ENCODE data around the gene YIPF3. TPM values are rescaled to one million over a fixed set of nuclear protein-coding genes. Genes with fewer than 3 reads are reported as not detected.

The YIPF3 gene
- total RNA-seq = 120 and 141 TPM in 2 replicates

DNA sequence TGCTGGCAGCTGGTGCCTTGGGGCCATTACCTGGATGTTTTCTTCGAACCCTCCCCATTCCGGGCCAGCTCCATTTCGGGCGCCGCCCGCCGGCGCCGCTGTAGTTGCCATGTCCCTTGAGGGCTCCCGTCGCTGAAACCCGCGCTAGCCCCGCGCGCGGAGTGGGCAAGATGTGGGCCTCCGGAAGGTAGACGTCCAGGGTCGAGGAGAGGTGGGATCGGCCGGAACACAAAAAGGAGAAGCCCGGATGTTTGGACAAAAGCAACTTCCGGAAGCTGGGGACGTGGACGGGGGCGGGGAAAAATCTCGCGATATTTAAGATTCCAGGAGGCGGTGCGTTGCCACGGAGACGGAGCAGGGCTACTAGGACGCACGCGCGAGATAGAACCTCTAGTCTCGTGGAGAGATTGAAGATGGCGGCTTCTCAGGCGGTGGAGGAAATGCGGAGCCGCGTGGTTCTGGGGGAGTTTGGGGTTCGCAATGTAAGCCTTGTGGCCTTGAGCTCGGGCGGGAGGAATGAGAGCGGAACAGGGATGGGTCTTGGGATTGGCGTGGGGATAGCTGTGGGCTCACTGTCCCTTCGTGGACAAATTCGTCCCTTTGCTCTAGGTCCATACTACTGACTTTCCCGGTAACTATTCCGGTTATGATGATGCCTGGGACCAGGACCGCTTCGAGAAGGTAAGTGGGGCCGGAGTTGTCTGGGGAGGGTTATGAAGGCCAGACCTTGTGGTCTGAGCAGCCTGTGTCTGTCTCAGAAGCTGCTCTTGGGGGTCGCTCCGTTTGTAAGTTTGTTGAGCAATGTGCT, at the start of gene YIPF3, which contains the start of gene POLR1C:
Gene YIPF3 (minus strand): TSS at position 230 of the 808 bp plus-strand sequence. CDS start 119 bp downstream, at position 111.
Gene POLR1C (plus strand): TSS at position 393 of the 808 bp plus-strand sequence. CDS start 21 bp downstream, at position 414.

DNA sequence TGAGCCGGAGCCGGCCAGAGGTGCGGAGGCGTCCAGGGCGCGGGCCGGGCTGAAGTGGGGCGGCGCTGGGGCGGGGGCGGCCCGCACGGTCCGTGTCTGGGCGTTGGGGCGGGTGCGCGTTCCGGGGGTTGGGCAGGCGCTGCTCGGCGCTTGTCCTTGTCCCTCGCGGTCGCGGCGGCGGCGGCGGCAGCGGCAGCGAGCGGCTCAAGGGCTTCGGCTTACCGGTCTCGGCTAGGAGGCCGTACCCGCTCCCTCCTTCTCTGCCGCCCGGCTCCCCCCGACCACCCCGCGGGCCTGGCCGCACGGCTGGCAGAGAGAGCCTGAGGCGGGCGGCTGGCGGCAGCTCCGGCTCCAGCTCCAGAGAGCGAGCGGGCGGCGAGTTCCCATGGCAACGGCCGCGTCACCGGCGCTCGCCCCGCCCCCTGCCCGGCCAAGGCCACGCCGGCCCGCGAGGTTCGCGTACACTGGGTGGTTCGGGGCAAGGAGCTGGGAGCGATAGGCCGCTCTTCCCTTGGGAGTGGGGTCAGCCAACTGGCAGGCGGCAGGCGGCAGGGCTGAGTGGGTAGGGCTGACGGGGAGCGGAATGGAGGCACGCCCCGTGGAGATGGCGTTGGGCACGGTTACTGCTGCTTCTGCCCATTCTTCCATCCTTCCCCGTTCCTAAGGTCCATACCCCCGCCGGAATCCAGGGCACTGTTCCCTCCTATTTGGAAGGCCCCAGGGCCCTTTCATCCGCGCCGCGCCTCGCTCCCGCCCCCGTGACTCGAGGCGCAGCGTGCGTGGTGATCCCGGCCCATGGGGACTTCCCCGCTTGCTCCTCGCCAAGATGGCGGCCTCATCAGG, 6.5 kb downstream of the YIPF3 start, which contains the start of gene LRRC73:
Gene LRRC73 (minus strand): TSS at position 363 of the 843 bp plus-strand sequence. CDS start 561 bp downstream, outside the sequence.

DNA sequence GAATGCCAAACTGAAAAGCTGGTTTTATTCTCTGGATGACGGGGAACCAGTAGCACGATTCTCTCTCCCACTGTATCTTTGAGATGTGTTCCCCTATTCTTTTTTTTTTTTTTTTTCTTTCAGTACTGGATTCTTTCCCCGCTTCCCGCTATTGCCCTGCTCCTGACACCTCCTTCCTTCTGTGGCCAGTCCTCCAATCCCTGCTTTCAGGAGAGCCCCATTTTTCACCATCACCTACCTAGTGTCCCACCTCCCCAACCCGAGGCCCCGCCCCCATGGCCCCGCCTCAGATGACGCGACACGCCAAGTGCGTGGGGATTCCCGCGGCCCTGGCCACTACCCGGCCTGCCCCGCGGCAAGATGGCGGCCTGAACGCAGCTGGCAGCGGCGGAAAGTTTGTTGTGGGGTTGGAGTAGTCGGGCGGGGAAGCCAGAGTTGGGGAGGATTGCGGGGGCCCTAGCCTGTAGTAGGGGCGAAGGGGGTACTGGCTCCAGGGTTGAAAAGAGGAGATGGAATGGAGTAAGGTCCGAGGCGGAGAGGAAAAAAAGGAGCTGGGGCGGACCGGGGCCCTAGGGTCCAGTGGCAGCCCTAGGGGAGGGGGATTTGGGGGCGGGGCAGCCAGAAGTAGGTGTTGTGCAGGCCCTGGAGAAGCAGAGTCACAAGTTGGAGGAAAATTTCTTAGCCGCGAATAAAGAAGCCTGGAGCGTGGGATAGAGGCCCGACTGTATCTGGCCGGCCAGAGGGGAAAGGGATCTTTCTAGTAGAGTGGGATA, 39.3 kb downstream of the YIPF3 start, which contains the start of gene TJAP1:
Gene TJAP1 (plus strand): TSS at position 336 of the 773 bp plus-strand sequence. CDS start 21,432 bp downstream, outside the sequence.

Other genes with a start within 250 kb of the YIPF3 start
- gene SLC22A7, start 218.7 kb downstream of the YIPF3 start, total RNA-seq = not detected in 2 replicates
- 0.18 TPM in 1 of 2 replicates, not detected in the other for gene CRIP3, start 208.1 kb downstream of the YIPF3 start, total RNA-seq
- 3.4 and 4.5 TPM in 2 replicates for gene ZNF318, start 147.3 kb downstream of the YIPF3 start, total RNA-seq
- 16.5 and 17.3 TPM in 2 replicates for gene ABCC10, start 89.4 kb downstream of the YIPF3 start, total RNA-seq
- gene DLK2, start 61.4 kb downstream of the YIPF3 start, total RNA-seq = 0.28 and 0.37 TPM in 2 replicates
- 7.4 and 9.3 TPM in 2 replicates for gene TJAP1, start 39.4 kb downstream of the YIPF3 start, total RNA-seq
- gene LRRC73, start 6.6 kb downstream of the YIPF3 start, total RNA-seq = 0.28 and 0.65 TPM in 2 replicates
- 23.9 and 28.4 TPM in 2 replicates for gene POLR1C, start 163 bp upstream of the YIPF3 start, total RNA-seq
- gene XPO5, start 59.1 kb upstream of the YIPF3 start, total RNA-seq = 15.6 and 19.1 TPM in 2 replicates
- 16.4 and 21.5 TPM in 2 replicates for gene POLH, start 59.3 kb upstream of the YIPF3 start, total RNA-seq
- gene GTPBP2, start 112.3 kb upstream of the YIPF3 start, total RNA-seq = 49.7 and 65.1 TPM in 2 replicates
- 15.8 and 17.9 TPM in 2 replicates for gene MAD2L1BP, start 118.9 kb upstream of the YIPF3 start, total RNA-seq
- gene RSPH9, start 128.1 kb upstream of the YIPF3 start, total RNA-seq = 0.85 and 1.0 TPM in 2 replicates
- gene MRPS18A, start 170.9 kb upstream of the YIPF3 start, total RNA-seq = 35.8 and 46.6 TPM in 2 replicates